ENCODE results near the gene GNB1L.

- peak in 1 of 3 experiments; percentile 0; a peak in 1 of 6 replicates for TF ChIP-seq CTCF (IDR thresholded peaks at IDR 0.05 in 2 of 3, conservative IDR thresholded peaks at IDR 0.05 in 1 of 3; ENCODE audit: insufficient read depth in 2 of 3, low read depth in 1 of 3, low read length in 3 of 3)
- no peak for TF ChIP-seq HINFP (tag; conservative IDR thresholded peaks at IDR 0.05; ENCODE audit: low read depth)
- TF ChIP-seq CBFB (CRISPR knock-in tag; IDR thresholded peaks at IDR 0.05): no peak
These were observed 1.4 kb downstream of the GNB1L start for GRCh38 chr22:19853058-19853878.
